HG03175 (cell line): ENCODE results near the gene FDX1.

Experiments
- ATAC-seq: cut with Tn5 transposase; IDR thresholded peaks from one replicate; pipeline ENCODE4 v1.9.1; 2021; ENCODE audit warnings: mild to moderate bottlenecking, moderate library complexity; ENCODE audit not compliant: unreplicated experiment

Gene FDX1

DNA sequence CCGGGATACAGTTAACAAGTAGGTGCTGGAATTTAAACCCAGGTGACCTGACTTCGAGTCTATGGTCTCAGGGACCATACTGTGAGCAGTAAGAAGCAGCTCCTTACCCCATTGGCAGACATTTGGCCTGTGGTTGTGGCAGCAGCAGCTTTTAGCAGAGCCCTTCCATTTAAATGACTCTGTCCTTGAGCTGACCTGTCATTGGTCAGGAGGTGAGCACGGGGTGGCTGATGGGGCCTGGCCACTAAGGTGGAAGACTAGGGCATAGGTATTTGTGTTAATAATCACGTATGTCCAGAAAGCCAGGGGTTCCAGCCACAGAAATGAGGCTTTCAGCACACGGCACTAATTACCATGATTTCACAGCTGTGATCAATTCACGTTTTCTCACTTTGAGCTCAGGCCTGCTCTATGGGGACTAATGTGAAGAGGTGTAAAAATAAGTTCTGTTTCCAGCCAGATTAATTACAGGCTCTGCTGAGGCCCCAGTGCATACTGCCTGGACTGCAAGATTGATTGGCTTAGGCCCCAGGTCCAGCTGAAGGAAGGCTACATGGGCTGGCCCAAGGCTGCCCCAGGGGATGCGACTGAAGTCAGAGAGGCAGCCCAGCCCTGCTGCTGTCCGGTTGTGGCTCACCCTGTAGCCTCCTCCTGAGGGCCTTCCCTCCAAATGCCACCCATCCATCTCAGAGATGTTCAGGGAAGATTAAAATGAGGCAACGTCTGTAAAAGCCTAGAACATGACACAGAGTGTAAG, 76.0 kb downstream of the FDX1 start:
- ATAC-seq: no peak

DNA sequence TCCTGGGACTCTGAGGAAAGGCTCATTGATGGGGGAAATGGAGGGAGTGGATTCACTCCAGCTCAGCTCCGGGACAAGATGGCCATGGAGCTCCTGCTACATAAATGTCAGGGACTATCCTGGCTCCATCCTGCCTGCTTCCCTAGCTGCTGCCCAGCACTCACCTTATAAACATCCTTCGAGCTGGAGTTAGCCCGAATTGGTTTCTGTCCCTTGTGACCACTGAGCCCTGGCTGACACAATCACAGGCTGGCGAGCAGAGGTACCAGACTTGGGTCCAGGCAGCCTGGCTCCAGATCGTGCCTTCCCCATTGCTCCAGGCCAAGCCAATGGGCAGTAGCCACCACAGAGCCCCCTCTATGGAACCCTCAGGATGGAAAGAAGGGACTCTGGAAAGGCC, 77.6 kb downstream of the FDX1 start:
- ATAC-seq: no peak

GRCh38 chr11:110508786-110509185, 79.0 kb downstream of the FDX1 start:
- no peak for ATAC-seq

DNA sequence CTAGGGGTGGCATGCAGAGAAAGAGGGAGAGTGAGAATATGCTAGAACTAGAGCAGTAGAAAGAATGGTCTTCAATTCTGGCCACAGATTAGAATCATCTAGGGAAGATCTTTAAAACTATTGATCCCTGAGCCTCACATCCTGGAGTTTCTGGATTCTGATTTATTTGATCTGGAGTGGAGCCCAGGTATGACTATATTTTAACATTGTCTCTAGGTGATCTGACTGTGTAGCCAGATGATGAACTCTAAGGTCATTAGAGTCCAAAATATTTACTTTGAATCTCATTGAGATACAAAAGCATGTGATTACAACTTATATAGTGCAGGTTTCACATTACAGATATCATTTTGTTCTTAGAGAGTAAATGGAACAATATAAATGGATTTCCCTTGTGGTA, 79.7 kb downstream of the FDX1 start:
- no peak for ATAC-seq

- no peak for ATAC-seq
Observed at GRCh38 chr11:110512026-110512425, 82.3 kb downstream of the FDX1 start.

DNA sequence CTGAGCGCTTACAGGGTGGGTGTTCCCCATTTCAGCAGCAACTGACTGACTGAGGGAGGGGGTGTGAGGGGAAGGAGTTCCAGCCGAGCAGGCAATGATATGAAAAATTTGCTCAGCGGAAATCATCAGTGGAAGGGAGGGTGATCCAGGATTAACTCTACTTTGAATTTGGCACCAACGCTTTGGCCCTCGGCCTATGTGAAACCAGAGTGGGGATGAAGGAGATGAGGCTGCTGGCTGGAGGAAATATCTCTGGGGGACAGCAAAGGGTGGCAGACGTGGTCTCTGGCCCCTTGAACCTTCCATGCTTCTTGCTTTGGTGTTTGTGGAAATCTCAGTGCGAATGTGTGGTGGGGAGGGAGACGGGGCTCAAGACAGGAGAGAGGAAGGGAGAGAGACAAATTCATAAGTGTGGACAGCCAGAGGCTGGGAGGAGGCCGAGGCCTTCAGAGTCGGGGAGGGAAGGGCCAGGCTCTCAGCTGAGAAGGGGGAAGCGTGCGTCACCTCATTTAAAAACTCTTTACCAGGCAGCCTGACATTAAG, 83.6 kb downstream of the FDX1 start:
- ATAC-seq: no peak

DNA sequence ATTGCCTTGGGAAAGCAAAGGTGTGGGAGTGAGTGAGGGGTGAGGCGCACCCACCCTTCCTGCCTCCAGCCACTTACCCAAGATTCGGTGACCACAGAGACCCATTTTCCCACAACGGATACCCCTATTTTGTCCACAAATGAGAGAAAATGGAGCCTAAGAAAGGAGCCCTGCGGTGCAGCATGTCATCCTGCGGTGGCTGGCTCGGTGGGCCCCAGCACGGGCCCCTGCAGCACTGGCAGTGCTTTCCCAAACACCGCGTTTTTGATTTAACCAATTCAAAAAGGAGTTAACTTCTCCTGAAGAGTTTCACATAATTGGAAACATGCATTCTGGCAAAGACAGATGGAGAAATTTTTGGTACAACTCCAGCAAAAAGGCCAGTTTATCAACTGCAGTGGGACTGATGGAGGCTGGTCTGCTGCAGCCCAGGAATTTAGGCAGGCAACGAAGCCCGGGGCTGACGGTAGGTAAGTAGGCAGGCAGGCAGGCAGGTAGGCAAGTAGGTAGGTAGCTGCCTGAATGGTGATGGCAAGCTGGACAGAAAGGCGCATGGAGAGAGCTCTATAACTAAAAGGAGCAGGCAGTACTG, 84.2 kb downstream of the FDX1 start:
- no peak for ATAC-seq
